Chondrocyte (in vitro differentiated cells): ENCODE measurements around the gene FAP. TPM values are rescaled to one million over a fixed set of nuclear protein-coding genes. Genes with fewer than 3 reads are reported as not detected.

Source experiments
- DNase-seq: peaks from one replicate; pipeline ENCODE4 v3.0.0; 2021; ENCODE audit warnings: mixed read lengths, low spot score
- H3K27ac Mint-ChIP-seq: one replicate; pipeline ENCODE4 v1.8.0; 2021; ENCODE audit warnings: mild to moderate bottlenecking, moderate library complexity, mixed read lengths; ENCODE audit not compliant: unreplicated experiment
- H3K27me3 Mint-ChIP-seq: 2 replicates; pipeline ENCODE4 v1.8.0; 2021; ENCODE audit warnings: low read depth, mixed read lengths
- H3K36me3 Mint-ChIP-seq: 2 replicates; pipeline ENCODE4 v1.8.0; 2021; ENCODE audit warnings: low read depth, mixed read lengths
- H3K4me1 Mint-ChIP-seq: 2 replicates; pipeline ENCODE4 v1.8.0; 2021; ENCODE audit warnings: low read depth, mild to moderate bottlenecking, mixed read lengths
- H3K4me3 Mint-ChIP-seq: one replicate; pipeline ENCODE4 v1.8.0; 2021; ENCODE audit warnings: mild to moderate bottlenecking, moderate library complexity, mixed read lengths; ENCODE audit not compliant: unreplicated experiment
- H3K9me3 Mint-ChIP-seq: 2 replicates; pipeline ENCODE4 v1.8.0; 2021; ENCODE audit warnings: low read depth, mixed read lengths
- total RNA-seq: library from RNA; stranded (reverse); gene quantifications from 3 replicates; pipeline ENCODE4 v1.2.1, GENCODE V29; 2021
- TF ChIP-seq, protein P1 (sequence below): fragments of 200-600 bp; sonication (generic); IDR thresholded peaks from 2 replicates; pipeline ENCODE4 v1.5.0; 2021; ENCODE audit warnings: antibody characterized with exemption, mild to moderate bottlenecking, moderate library complexity

FAP gene
- total RNA-seq, 1 donor from 2014 or later, result 163 TPM

GRCh38 chr2:162174746-162175145, 68.5 kb downstream of the FAP start:
- DNase-seq, result no peak
- peaks cover 44% of the 10 kb centered on the region for H3K36me3 Mint-ChIP-seq
- H3K27ac Mint-ChIP-seq, result no peak overlapping the region
- no peaks in the 10 kb centered on the region for H3K9me3 Mint-ChIP-seq
- no peaks in the 10 kb centered on the region for H3K27me3 Mint-ChIP-seq
- no peak overlapping the region for H3K4me3 Mint-ChIP-seq
- TF ChIP-seq, protein P1, sequence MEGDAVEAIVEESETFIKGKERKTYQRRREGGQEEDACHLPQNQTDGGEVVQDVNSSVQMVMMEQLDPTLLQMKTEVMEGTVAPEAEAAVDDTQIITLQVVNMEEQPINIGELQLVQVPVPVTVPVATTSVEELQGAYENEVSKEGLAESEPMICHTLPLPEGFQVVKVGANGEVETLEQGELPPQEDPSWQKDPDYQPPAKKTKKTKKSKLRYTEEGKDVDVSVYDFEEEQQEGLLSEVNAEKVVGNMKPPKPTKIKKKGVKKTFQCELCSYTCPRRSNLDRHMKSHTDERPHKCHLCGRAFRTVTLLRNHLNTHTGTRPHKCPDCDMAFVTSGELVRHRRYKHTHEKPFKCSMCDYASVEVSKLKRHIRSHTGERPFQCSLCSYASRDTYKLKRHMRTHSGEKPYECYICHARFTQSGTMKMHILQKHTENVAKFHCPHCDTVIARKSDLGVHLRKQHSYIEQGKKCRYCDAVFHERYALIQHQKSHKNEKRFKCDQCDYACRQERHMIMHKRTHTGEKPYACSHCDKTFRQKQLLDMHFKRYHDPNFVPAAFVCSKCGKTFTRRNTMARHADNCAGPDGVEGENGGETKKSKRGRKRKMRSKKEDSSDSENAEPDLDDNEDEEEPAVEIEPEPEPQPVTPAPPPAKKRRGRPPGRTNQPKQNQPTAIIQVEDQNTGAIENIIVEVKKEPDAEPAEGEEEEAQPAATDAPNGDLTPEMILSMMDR, result no peak
- peaks cover 30% of the 10 kb centered on the region for H3K4me1 Mint-ChIP-seq

DNA sequence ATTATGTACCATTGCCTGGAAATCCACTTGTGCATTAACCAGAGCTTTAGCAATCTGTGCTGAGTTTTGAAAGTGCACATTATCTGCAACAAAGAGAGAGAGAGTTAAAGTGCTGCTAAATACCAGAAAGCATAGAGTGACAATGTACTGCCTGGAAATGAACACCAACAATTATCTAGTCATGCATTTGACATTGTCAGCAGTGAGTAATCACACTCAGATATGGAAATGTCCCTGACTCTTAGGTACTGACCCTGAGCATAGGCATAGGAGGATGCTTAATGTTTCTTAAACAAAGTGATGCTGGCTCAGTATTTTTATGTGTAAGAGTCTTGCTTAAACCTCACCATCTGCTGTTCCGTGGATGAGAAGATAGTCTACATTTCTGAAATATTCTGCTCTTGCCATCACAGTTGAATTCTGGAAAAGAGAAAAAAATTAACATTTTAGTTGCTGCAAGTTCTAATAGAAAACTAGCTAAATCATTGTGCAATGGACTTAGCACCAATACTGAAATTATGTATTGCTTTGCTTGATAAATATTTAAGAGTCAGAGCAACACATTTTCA, 70.4 kb downstream of the FAP start:
- H3K36me3 Mint-ChIP-seq, result peaks cover 50% of the 10 kb centered on the region
- H3K9me3 Mint-ChIP-seq, result no peaks in the 10 kb centered on the region
- no peaks in the 10 kb centered on the region for H3K27me3 Mint-ChIP-seq
- H3K27ac Mint-ChIP-seq, result no peak overlapping the region
- peaks cover 27% of the 10 kb centered on the region for H3K4me1 Mint-ChIP-seq
- no peak for DNase-seq
- TF ChIP-seq, protein P1, result no peak
- no peak overlapping the region for H3K4me3 Mint-ChIP-seq

DNA sequence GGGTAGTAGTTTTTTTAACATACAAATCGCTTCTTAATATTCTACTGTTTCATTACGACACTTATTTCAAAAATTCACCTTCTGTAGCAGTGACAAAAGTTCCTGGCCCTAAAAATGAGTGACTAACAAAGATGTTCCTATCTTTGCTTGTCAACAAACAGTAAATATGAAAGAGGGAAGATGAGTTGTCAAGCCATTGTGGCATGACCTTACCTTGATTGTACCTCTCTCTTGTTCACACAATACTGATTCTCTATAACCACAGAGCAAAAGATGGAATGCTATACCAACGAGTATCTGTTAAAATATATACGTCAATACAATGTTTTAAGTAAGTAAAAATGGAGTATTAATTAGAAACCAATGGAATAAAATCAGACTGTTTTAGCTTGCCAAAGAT, 76.5 kb downstream of the FAP start:
- TF ChIP-seq, protein P1, result no peak
- DNase-seq, result no peak
- peaks cover 12% of the 10 kb centered on the region for H3K4me1 Mint-ChIP-seq
- no peaks in the 10 kb centered on the region for H3K27me3 Mint-ChIP-seq
- H3K36me3 Mint-ChIP-seq, result peaks cover 18% of the 10 kb centered on the region
- no peak overlapping the region for H3K27ac Mint-ChIP-seq
- no peak overlapping the region for H3K4me3 Mint-ChIP-seq
- no peaks in the 10 kb centered on the region for H3K9me3 Mint-ChIP-seq

GRCh38 chr2:162166174-162166573, 77.1 kb downstream of the FAP start:
- Mint-ChIP-seq H3K9me3 (no peaks in the 10 kb centered on the region), H3K27ac (no peak overlapping the region), H3K4me3 (no peak overlapping the region), H3K36me3 (peaks cover 18% of the 10 kb centered on the region), H3K4me1 (peaks cover 12% of the 10 kb centered on the region), H3K27me3 (no peaks in the 10 kb centered on the region)
- DNase-seq, result no peak
- TF ChIP-seq, protein P1, result no peak

DNA sequence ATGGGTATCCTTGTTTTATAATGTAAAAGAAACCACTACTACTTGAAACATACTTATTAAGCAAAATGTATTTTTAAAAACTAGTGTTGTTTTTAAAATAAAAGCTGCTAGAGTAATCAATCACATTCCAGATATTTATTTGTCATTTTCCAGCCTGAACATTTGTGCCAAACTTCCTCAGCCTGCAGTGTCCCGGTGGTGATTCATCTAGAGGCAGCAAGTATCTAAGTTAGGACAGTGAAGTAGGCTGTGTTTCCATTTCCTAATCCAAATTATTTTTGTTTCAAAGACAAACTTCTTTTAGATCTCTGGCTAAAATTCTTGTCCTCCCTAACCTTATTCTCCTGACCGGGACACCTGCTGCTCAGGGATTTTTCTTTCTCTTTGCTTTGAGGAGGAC, 78.4 kb downstream of the FAP start:
- DNase-seq, result no peak
- H3K27ac Mint-ChIP-seq, result no peak overlapping the region
- no peaks in the 10 kb centered on the region for H3K27me3 Mint-ChIP-seq
- peaks cover 13% of the 10 kb centered on the region for H3K4me1 Mint-ChIP-seq
- H3K36me3 Mint-ChIP-seq, result peaks cover 15% of the 10 kb centered on the region
- TF ChIP-seq, protein P1, result no peak
- no peaks in the 10 kb centered on the region for H3K9me3 Mint-ChIP-seq
- H3K4me3 Mint-ChIP-seq, result no peak overlapping the region
